Right lobe of liver (tissue), 4 donors: ENCODE measurements around the gene BTD.

Experiments
- CTCF ChIP-seq, 4 donors: fragments of 200-600 bp in 3 of 4; fragments of 450-650 bp in 1 of 4; IDR thresholded peaks; one replicate each; pipeline versions ENCODE4 v1.5.1 to v1.8.0; 2016 to 2022; ENCODE audit warnings: antibody characterized with exemption in 4 of 4, mild to moderate bottlenecking in 2 of 4
- POLR2A ChIP-seq: fragments of 450-650 bp; IDR thresholded peaks from one replicate; pipeline ENCODE4 v1.6.1; 2017; ENCODE audit warnings: antibody characterized with exemption, mild to moderate bottlenecking
- donor health status: DM: no; HTN: no; CAD: no.
- donor health status: DM: no; HTN: no; CAD: no.
- donor health status: DM: no; HTN: yes; CAD: no.

- TF ChIP-seq CTCF (IDR thresholded peaks at IDR 0.05) (no peak), POLR2A (no peak)
Measured at GRCh38 chr3:15667484-15667883, 65.9 kb downstream of the BTD start.
